H1 (cell line): ENCODE data around the gene CLINT1. TPM values are rescaled to one million over a fixed set of nuclear protein-coding genes. Genes with fewer than 3 reads are reported as not detected.

Experiments
- CTCF ChIA-PET: fragments of 300-600 bp; sonication (Branson Sonifier 250); formaldehyde crosslinking; loops from one replicate; lab custom pipeline; 2021; ENCODE audit not compliant: partially characterized antibody; lab: Charles Lee
- POLR2A ChIA-PET: fragments of 300-600 bp; sonication (Branson Sonifier 250); formaldehyde crosslinking; loops from one replicate; lab custom pipeline; 2021; ENCODE audit warnings: inconsistent platforms; ENCODE audit not compliant: partially characterized antibody; lab: Charles Lee
- DNase-seq, 2 experiments: peaks; one replicate each; pipeline versions ENCODE4 v3.0.0 to v3.0.0-alpha.2; 2010 to 2022; ENCODE audit warnings: low spot score in 2 of 2, low read depth in 1 of 2, mixed read lengths in 1 of 2
- FAIRE-seq: peaks from 2 replicates; lab custom pipeline; 2011; peaks lifted over from hg19 to GRCh38; lab: Jason Lieb, UNC
- H2AFZ ChIP-seq: 2 replicates; pipeline ENCODE4 v1.8.1; 2012; ENCODE audit warnings: low read length, inconsistent platforms
- H2AK5ac ChIP-seq: 2 replicates; pipeline ENCODE4 v1.6.1; 2013; ENCODE audit warnings: low read depth, low read length
- H2BK120ac ChIP-seq: replicated peaks from 2 replicates; pipeline ENCODE3; 2013; ENCODE audit warnings: low read depth, low read length, inconsistent platforms
- H2BK12ac ChIP-seq: 2 replicates; pipeline ENCODE4 v1.6.1; 2013; ENCODE audit warnings: low read depth, low read length
- H2BK15ac ChIP-seq: 2 replicates; pipeline ENCODE4 v1.6.1; 2013; ENCODE audit warnings: low read length
- H2BK20ac ChIP-seq: 2 replicates; pipeline ENCODE4 v1.6.1; 2013; ENCODE audit warnings: low read length
- H2BK5ac ChIP-seq: 2 replicates; pipeline ENCODE4 v1.6.1; 2013; ENCODE audit warnings: low read depth, low read length
- H3K14ac ChIP-seq: 2 replicates; pipeline ENCODE4 v1.6.1; 2013; ENCODE audit warnings: inconsistent platforms; ENCODE audit not compliant: insufficient read length
- H3K18ac ChIP-seq: 2 replicates; pipeline ENCODE4 v1.6.1; 2013; ENCODE audit warnings: low read length; ENCODE audit errors: extremely low read depth
- H3K23ac ChIP-seq: 2 replicates; pipeline ENCODE4 v1.6.1; 2013; ENCODE audit warnings: inconsistent platforms; ENCODE audit not compliant: insufficient read length
- H3K23me2 ChIP-seq: 2 replicates; pipeline ENCODE4 v1.6.1; 2013; ENCODE audit warnings: low read depth, low read length
- H3K27ac ChIP-seq: 2 replicates; pipeline ENCODE4 v1.6.1; 2011; ENCODE audit warnings: low read depth, low read length, inconsistent platforms
- H3K27me3 ChIP-seq, 4 experiments: replicated peaks in 1 of 4; 1 replicate in 1 of 4; 2 replicates in 3 of 4; pipeline versions ENCODE4 v1.6.1 to v1.8.1; 2011 to 2013; ENCODE audit warnings: low read length in 3 of 4, mild to moderate bottlenecking in 3 of 4, inconsistent platforms in 2 of 4, mixed read lengths in 2 of 4, moderate library complexity in 1 of 4; ENCODE audit not compliant: control insufficient read depth in 3 of 4, insufficient read depth in 3 of 4; ENCODE audit errors: extremely low read depth in 1 of 4
- H3K36me3 ChIP-seq, 4 experiments: 2 replicates each; pipeline versions ENCODE4 v1.6.1 to v1.8.1; 2011 to 2013; ENCODE audit warnings: mild to moderate bottlenecking in 4 of 4, low read length in 3 of 4, moderate library complexity in 2 of 4, control low read depth in 1 of 4, inconsistent platforms in 1 of 4; ENCODE audit not compliant: insufficient read depth in 4 of 4, control insufficient read depth in 2 of 4
- H3K4ac ChIP-seq: replicated peaks from 2 replicates; pipeline ENCODE3; 2013; ENCODE audit warnings: low read length, low read depth, mixed read lengths, inconsistent platforms; ENCODE audit not compliant: insufficient read length
- H3K4me1 ChIP-seq, 4 experiments: replicated peaks in 1 of 4; 1 replicate in 1 of 4; 2 replicates in 3 of 4; pipeline versions ENCODE4 v1.6.1 to v1.8.1; 2011 to 2013; ENCODE audit warnings: low read length in 3 of 4, inconsistent platforms in 2 of 4, mixed read lengths in 1 of 4; ENCODE audit not compliant: insufficient read depth in 4 of 4, control insufficient read depth in 3 of 4
- H3K4me2 ChIP-seq, 2 experiments: 2 replicates each; pipeline versions ENCODE4 v1.6.1 to v1.8.1; 2011 to 2013; ENCODE audit warnings: low read depth in 2 of 2, low read length in 2 of 2, control low read depth in 1 of 2, inconsistent platforms in 1 of 2, mild to moderate bottlenecking in 1 of 2; ENCODE audit not compliant: insufficient read depth in 1 of 2
- H3K4me3 ChIP-seq, 4 experiments: fragments of 200-600, 300-600 bp in 1 of 4; sonication (generic), shearing (Covaris generic), sonication (Bioruptor Twin) in 1 of 4; 2 replicates each; pipeline versions ENCODE4 v1.5.1 to v1.8.1; 2011 to 2016; ENCODE audit warnings: low read length in 4 of 4, low read depth in 3 of 4, control low read depth in 2 of 4, inconsistent platforms in 2 of 4, mild to moderate bottlenecking in 2 of 4, mixed read lengths in 1 of 4, moderate library complexity in 1 of 4; ENCODE audit not compliant: insufficient read depth in 2 of 4; ENCODE audit errors: extremely low read depth in 1 of 4
- H3K56ac ChIP-seq: replicated peaks from 2 replicates; pipeline ENCODE3; 2013; ENCODE audit warnings: low read depth, mild to moderate bottlenecking, mixed read lengths, low read length, inconsistent platforms; ENCODE audit not compliant: insufficient read length
- H3K79me1 ChIP-seq: 2 replicates; pipeline ENCODE4 v1.6.1; 2013; ENCODE audit warnings: low read depth, low read length, control low read depth
- H3K79me2 ChIP-seq, 2 experiments: 2 replicates each; pipeline versions ENCODE4 v1.6.1 to v1.8.1; 2012 to 2013; ENCODE audit warnings: low read length in 2 of 2, mild to moderate bottlenecking in 2 of 2, inconsistent platforms in 1 of 2; ENCODE audit not compliant: insufficient read depth in 2 of 2, control insufficient read depth in 1 of 2
- H3K9ac ChIP-seq, 4 experiments: replicated peaks in 1 of 4; 1 replicate in 1 of 4; 2 replicates in 3 of 4; pipeline versions ENCODE4 v1.6.1 to v1.8.1; 2011 to 2013; ENCODE audit warnings: low read depth in 3 of 4, low read length in 3 of 4, control low read depth in 2 of 4, mild to moderate bottlenecking in 2 of 4, moderate library complexity in 2 of 4, inconsistent platforms in 1 of 4; ENCODE audit errors: extremely low read depth in 1 of 4
- H3K9me3 ChIP-seq, 2 experiments: 2 replicates each; pipeline versions ENCODE4 v1.6.1 to v1.8.1; 2012 to 2013; ENCODE audit warnings: mild to moderate bottlenecking in 2 of 2, moderate library complexity in 2 of 2, control low read depth in 1 of 2, inconsistent platforms in 1 of 2, low read depth in 1 of 2, low read length in 1 of 2, mixed read lengths in 1 of 2; ENCODE audit not compliant: insufficient read depth in 2 of 2
- H4K20me1 ChIP-seq, 2 experiments: replicated peaks in 1 of 2; 2 replicates each; pipeline versions ENCODE3 to v1.8.1; 2011 to 2013; ENCODE audit warnings: inconsistent platforms in 2 of 2, low read length in 2 of 2, mild to moderate bottlenecking in 1 of 2; ENCODE audit not compliant: insufficient read depth in 2 of 2, control insufficient read depth in 1 of 2
- H4K5ac ChIP-seq: 2 replicates; pipeline ENCODE4 v1.6.1; 2013; ENCODE audit warnings: low read length, low read depth, mixed read lengths, inconsistent platforms; ENCODE audit not compliant: insufficient read length
- H4K8ac ChIP-seq: 2 replicates; pipeline ENCODE4 v1.8.0; 2013; ENCODE audit warnings: mild to moderate bottlenecking, moderate library complexity, low read length, inconsistent platforms; ENCODE audit not compliant: insufficient read depth; ENCODE audit errors: extremely low read depth
- H4K91ac ChIP-seq: replicated peaks from 2 replicates; pipeline ENCODE3; 2013; ENCODE audit warnings: low read length, mixed read lengths, inconsistent platforms; ENCODE audit not compliant: insufficient read length
- SIX5 ChIP-seq: IDR thresholded peaks from 2 replicates; pipeline ENCODE4 v1.6.1; 2011; ENCODE audit warnings: mild to moderate bottlenecking, low read depth, low read length
- SP2 ChIP-seq: IDR thresholded peaks from 2 replicates; pipeline ENCODE4 v1.6.1; 2012; ENCODE audit warnings: mild to moderate bottlenecking, low read length, inconsistent platforms
- TAF7 ChIP-seq: optimal IDR thresholded peaks from 2 replicates; pipeline ENCODE3; 2011; ENCODE audit warnings: low read depth, mild to moderate bottlenecking, inconsistent platforms, low read length, moderate library complexity, borderline replicate concordance
- WGBS, 2 experiments: shearing (Covaris generic) in 1 of 2; methylation state at CpG; one replicate each; pipeline versions ENCODE4 v1.1.6 to v1.1.7; 2013 to 2015; ENCODE audit warnings: low lambda C conversion rate in 2 of 2, mixed read lengths in 2 of 2, inconsistent platforms in 1 of 2, low coverage in 1 of 2, missing lambda C conversion rate in 1 of 2; ENCODE audit not compliant: insufficient replicate concordance in 2 of 2, insufficient coverage in 1 of 2, insufficient read length in 1 of 2; ENCODE audit errors: extremely low coverage in 1 of 2, missing lambda C conversion rate in 1 of 2; 5-methylcytosine and 5-hydroxymethylcytosine counted together
- polyA plus RNA-seq, 7 experiments: library from polyadenylated mRNA; depleted of rRNA in 3 of 7; stranded (reverse) in 5 of 7; unstranded in 2 of 7; fragments of >200 nt in 5 of 7; fragments of 200-250 nt in 2 of 7; gene quantifications; 1 replicate in 5 of 7; 2 replicates in 1 of 7; 4 replicates in 1 of 7; pipeline versions ENCODE4 v1.2.1 to v1.2.3, GENCODE V29; 2011 to 2013; ENCODE audit warnings: missing spikeins in 2 of 7, mixed read lengths in 2 of 7
- total RNA-seq: library from RNA; stranded (reverse); fragmentation: NEBNext Ultra II Directional; extraction: Animal tissue kit (Norgen Biotek cat#: 25700); gene quantifications from 2 replicates; pipeline ENCODE4 v1.2.1, GENCODE V29; 2021
- TF ChIP-seq, protein P1 (sequence below): IDR thresholded peaks from 2 replicates; pipeline ENCODE4 v1.6.1; 2012; ENCODE audit warnings: inconsistent platforms

The CLINT1 gene
- total and polyA plus RNA-seq, 2 of the 8 experiments (the other 6 are each of a cell fraction or from before 2014, with no cell fraction given) = 85.9 to 140 TPM

GRCh38 chr5:157767689-157768088, 91.3 kb downstream of the CLINT1 start:
- H4K91ac ChIP-seq = no peak overlapping the region
- H3K4ac ChIP-seq = no peak overlapping the region
- no peak overlapping the region for H2BK120ac ChIP-seq
- H3K27ac ChIP-seq = no peak overlapping the region
- no peak overlapping the region for H2AK5ac ChIP-seq
- no peaks in the 10 kb centered on the region for H3K9me3 ChIP-seq
- no peak overlapping the region for H2AFZ ChIP-seq
- no peak overlapping the region for H3K4me2 ChIP-seq
- no peak overlapping the region for H3K56ac ChIP-seq
- no peaks in the 10 kb centered on the region for H3K4me1 ChIP-seq
- no peak overlapping the region for H3K14ac ChIP-seq
- 94% methylated on average over 3 of the region's 3 CpGs; no CpG with 5 or more reads in 1 of the 2 experiments for WGBS, 2 experiments
- POLR2A ChIA-PET = no interaction called here
- DNase-seq (no peak), FAIRE-seq (no peak)
- H3K4me3 ChIP-seq = no peak overlapping the region
- H2BK15ac ChIP-seq = no peak overlapping the region
- H3K79me2 ChIP-seq = no peaks in the 10 kb centered on the region
- H2BK12ac ChIP-seq = no peak overlapping the region
- H3K9ac ChIP-seq = no peak overlapping the region
- no peaks in the 10 kb centered on the region for H3K27me3 ChIP-seq
- no peak overlapping the region for H2BK5ac ChIP-seq
- no peak overlapping the region for H3K23ac ChIP-seq
- no peak overlapping the region for H3K18ac ChIP-seq
- CTCF ChIA-PET = interaction anchor here (1.1 to 1.6 kb wide), 4 partner anchors 9 to 229 kb away, joined by 3 to 5 read pairs (median 4); partner anchors contain the start of gene LSM11
- H3K23me2 ChIP-seq = no peaks in the 10 kb centered on the region
- TF ChIP-seq SP2 (no peak), SIX5 (no peak), TAF7 (no peak)
- TF ChIP-seq, protein P1, sequence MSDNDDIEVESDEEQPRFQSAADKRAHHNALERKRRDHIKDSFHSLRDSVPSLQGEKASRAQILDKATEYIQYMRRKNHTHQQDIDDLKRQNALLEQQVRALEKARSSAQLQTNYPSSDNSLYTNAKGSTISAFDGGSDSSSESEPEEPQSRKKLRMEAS = no peak
- no peaks in the 10 kb centered on the region for H3K36me3 ChIP-seq
- H4K5ac ChIP-seq = no peak overlapping the region
- no peaks in the 10 kb centered on the region for H3K79me1 ChIP-seq
- H2BK20ac ChIP-seq = no peak overlapping the region
- no peak overlapping the region for H4K8ac ChIP-seq
- peaks cover 0 to 3% of the 10 kb centered on the region in 2 experiments for H4K20me1 ChIP-seq
